GM12873 (cell line): ENCODE data around the gene PTAFR.
A peak's percentile ranks its signal among the peaks of the same experiment; 100 is the strongest.

Experiments
- CTCF ChIP-seq: IDR thresholded peaks from 2 replicates; pipeline ENCODE4 v1.5.1; 2012; ENCODE audit warnings: low read depth, mild to moderate bottlenecking, moderate library complexity, low read length, control low read depth; ENCODE audit not compliant: insufficient read depth; ENCODE audit errors: missing control alignments

The PTAFR gene

GRCh38 chr1:28112388-28113241 is 63.9 kb downstream of the PTAFR start:
- TF ChIP-seq CTCF, result peak; percentile 58

- TF ChIP-seq CTCF, result no peak
Measured at GRCh38 chr1:28111157-28111556, 65.3 kb downstream of the PTAFR start.

GRCh38 chr1:28110555-28110954 is 65.9 kb downstream of the PTAFR start:
- no peak for TF ChIP-seq CTCF

GRCh38 chr1:28109639-28110038 is 66.9 kb downstream of the PTAFR start:
- TF ChIP-seq CTCF, result no peak

GRCh38 chr1:28108001-28108400 is 68.5 kb downstream of the PTAFR start:
- TF ChIP-seq CTCF, result no peak

GRCh38 chr1:28104866-28105467 is 71.5 kb downstream of the PTAFR start:
- no peak for TF ChIP-seq CTCF

- TF ChIP-seq CTCF, result no peak
Measured at GRCh38 chr1:28102189-28102588, 74.3 kb downstream of the PTAFR start.
